ENCODE data around the gene EIF5A.

DNA sequence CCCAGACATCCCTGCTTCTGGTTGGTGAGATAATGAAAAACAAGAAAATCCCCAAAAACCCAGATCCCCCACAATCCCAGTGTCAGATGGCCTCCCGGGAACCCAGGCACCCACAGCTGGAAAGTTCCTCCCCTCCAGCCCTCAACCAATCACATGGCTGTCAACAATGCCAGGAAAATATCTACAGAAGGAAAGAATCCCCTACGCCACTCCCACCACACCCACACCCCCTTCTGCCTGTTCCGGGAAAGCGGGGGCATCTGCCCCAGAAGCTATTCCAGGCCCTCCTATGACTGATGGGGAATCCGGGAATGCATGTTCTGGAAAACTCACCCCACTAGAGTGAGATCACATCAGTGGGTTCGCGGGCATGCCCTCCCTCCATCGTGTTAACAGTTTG is 49.3 kb downstream of the EIF5A start:
- TF ChIP-seq, protein P1, sequence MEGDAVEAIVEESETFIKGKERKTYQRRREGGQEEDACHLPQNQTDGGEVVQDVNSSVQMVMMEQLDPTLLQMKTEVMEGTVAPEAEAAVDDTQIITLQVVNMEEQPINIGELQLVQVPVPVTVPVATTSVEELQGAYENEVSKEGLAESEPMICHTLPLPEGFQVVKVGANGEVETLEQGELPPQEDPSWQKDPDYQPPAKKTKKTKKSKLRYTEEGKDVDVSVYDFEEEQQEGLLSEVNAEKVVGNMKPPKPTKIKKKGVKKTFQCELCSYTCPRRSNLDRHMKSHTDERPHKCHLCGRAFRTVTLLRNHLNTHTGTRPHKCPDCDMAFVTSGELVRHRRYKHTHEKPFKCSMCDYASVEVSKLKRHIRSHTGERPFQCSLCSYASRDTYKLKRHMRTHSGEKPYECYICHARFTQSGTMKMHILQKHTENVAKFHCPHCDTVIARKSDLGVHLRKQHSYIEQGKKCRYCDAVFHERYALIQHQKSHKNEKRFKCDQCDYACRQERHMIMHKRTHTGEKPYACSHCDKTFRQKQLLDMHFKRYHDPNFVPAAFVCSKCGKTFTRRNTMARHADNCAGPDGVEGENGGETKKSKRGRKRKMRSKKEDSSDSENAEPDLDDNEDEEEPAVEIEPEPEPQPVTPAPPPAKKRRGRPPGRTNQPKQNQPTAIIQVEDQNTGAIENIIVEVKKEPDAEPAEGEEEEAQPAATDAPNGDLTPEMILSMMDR (IDR thresholded peaks at IDR 0.05) = no peak
- no peak for TF ChIP-seq POLR2A (IDR thresholded peaks at IDR 0.05)
